Small intestine (tissue), 7 donors: Measurements from ENCODE around the gene PER1. TPM values are rescaled to one million over a fixed set of nuclear protein-coding genes. Genes with fewer than 3 reads are reported as not detected.

Experiments used
- DNase-seq, 2 donors: peaks; one replicate each; pipeline versions ENCODE4 v3.0.0 to v3.0.0-alpha.2; 2013
- FAIRE-seq: peaks from 2 replicates; lab custom pipeline; 2012; peaks lifted over from hg19 to GRCh38; lab: Jason Lieb, UNC
- H3K27ac ChIP-seq, 3 donors: one replicate each; pipeline ENCODE4 v1.5.1; 2013; ENCODE audit warnings: low read length in 2 of 3, mild to moderate bottlenecking in 2 of 3, control low read depth in 1 of 3, inconsistent platforms in 1 of 3, low read depth in 1 of 3, moderate library complexity in 1 of 3
- H3K27me3 ChIP-seq, 3 donors: one replicate each; pipeline ENCODE4 v1.6.1; 2013; ENCODE audit warnings: low read length in 3 of 3, inconsistent platforms in 1 of 3; ENCODE audit not compliant: control insufficient read depth in 3 of 3, insufficient read depth in 3 of 3
- H3K36me3 ChIP-seq, 3 donors: one replicate each; pipeline ENCODE4 v1.6.1; 2013; ENCODE audit warnings: low read length in 3 of 3, inconsistent platforms in 1 of 3, low read depth in 1 of 3, mild to moderate bottlenecking in 1 of 3, moderate library complexity in 1 of 3; ENCODE audit not compliant: control insufficient read depth in 3 of 3, insufficient read depth in 2 of 3
- H3K4me1 ChIP-seq, 3 donors: one replicate each; pipeline ENCODE4 v1.6.1; 2013; ENCODE audit warnings: low read length in 2 of 3, inconsistent platforms in 1 of 3, low read depth in 1 of 3, mild to moderate bottlenecking in 1 of 3, moderate library complexity in 1 of 3; ENCODE audit not compliant: control insufficient read depth in 3 of 3, insufficient read depth in 2 of 3
- H3K4me3 ChIP-seq, 3 donors: one replicate each; pipeline ENCODE4 v1.5.1; 2013; ENCODE audit warnings: low read length in 3 of 3, control low read depth in 1 of 3, inconsistent platforms in 1 of 3, low read depth in 1 of 3, mild to moderate bottlenecking in 1 of 3, moderate library complexity in 1 of 3
- H3K9me3 ChIP-seq, 2 donors: one replicate each; pipeline ENCODE4 v1.6.1; 2013; ENCODE audit warnings: low read depth in 1 of 2, low read length in 1 of 2; ENCODE audit not compliant: control insufficient read depth in 2 of 2, insufficient read depth in 1 of 2
- WGBS, 3 donors: extraction: QIAGEN DNeasy Blood & Tissue Kit; methylation state at CpG; one replicate each; pipeline ENCODE4 v1.1.7; 2013; 5-methylcytosine and 5-hydroxymethylcytosine counted together
- polyA plus RNA-seq, 4 donors: library from polyadenylated mRNA; stranded (reverse) in 3 of 4; unstranded in 1 of 4; fragments of 200-250 nt in 3 of 4; fragments of 120-200 nt in 1 of 4; gene quantifications; one replicate each; pipeline versions ENCODE4 v1.2.1 to v1.2.3, GENCODE V29; 2013
- donor health status: healthy with polysubstance abuse.
- donor health status: control.
- donor health status: control.
- donor health status: Bipolar disorder and iron deficiency.
- donor health status: healthy.

PER1 gene
- polyA plus RNA-seq, 4 donors, result 17.3 to 79.4 (median 54.0) TPM

- Histone ChIP-seq H3K4me1 (no peaks in the 10 kb centered on the region), H3K27me3 (peaks cover 0 to 16% (median 0%) of the 10 kb centered on the region in 3 donors), H3K36me3 (no peaks in the 10 kb centered on the region), H3K27ac (no peak overlapping the region), H3K9me3 (no peaks in the 10 kb centered on the region), H3K4me3 (no peak overlapping the region)
- 87 to 93% (median 92%) methylated on average over 8 of the region's 8 CpGs for WGBS, 3 donors
- FAIRE-seq, result no peak
- no peak for DNase-seq
Measured at GRCh38 chr17:8096541-8096940, 55.7 kb downstream of the PER1 start.

GRCh38 chr17:8095361-8095760 is 56.8 kb downstream of the PER1 start:
- Histone ChIP-seq H3K9me3 (no peaks in the 10 kb centered on the region), H3K36me3 (no peaks in the 10 kb centered on the region), H3K4me3 (no peak overlapping the region), H3K27me3 (peaks cover 0 to 28% (median 0%) of the 10 kb centered on the region in 3 donors), H3K4me1 (no peaks in the 10 kb centered on the region), H3K27ac (no peak overlapping the region)
- DNase-seq (no peak), FAIRE-seq (no peak)
- WGBS, 3 donors, result 72 to 74% (median 74%) methylated on average over 5 to 6 of the region's 6 CpGs

DNA sequence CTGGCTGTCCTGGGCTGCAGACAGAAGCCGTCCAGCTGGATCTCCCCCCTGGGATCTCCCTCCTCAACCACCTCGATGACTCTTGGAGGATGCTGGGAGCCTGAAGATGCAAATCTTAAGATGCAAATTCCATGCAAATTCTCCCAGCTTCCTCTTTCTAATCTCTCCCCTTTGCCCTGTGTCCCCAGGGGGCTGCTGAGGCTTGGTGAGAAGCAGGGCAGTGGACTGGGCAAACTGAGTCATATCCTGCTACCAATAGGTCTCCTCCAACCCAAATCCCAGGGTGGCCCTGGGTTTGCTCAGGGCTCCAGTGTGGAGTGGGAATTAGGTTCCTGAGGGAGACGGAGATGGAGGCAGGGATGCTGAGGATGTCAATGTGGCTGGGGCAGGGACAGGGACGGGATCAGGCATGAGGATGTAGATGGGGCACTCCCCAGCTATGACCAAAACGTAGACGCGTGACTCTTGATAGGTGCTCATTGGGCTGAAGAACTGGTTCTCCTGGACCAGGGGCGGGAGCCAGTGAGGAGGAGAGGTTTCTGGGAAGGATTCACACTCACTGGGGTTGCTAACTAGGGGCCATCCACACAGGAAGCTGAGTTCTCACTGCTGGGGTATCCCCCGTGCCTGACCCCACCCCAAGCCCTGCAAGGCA is 61.0 kb downstream of the PER1 start:
- no peaks in the 10 kb centered on the region for H3K4me1 ChIP-seq
- H3K27me3 ChIP-seq, result peaks cover 0 to 46% (median 2%) of the 10 kb centered on the region in 3 donors
- DNase-seq, result no peak
- no peak overlapping the region for H3K27ac ChIP-seq
- WGBS, 3 donors, result 26 to 42% (median 28%) methylated on average over 9 of the region's 9 CpGs
- H3K36me3 ChIP-seq, result no peaks in the 10 kb centered on the region
- no peak overlapping the region for H3K4me3 ChIP-seq
- no peak for FAIRE-seq
- H3K9me3 ChIP-seq, result no peaks in the 10 kb centered on the region

Other genes starting within 250 kb of the PER1 start
- 1 to 10 TPM; 1.9 to 3.0 (median 2.5) TPM for gene RNF227, start 236.1 kb downstream of the PER1 start, polyA plus RNA-seq
- 1 to 10 TPM; 1.3 to 3.9 (median 1.7) TPM for gene KCNAB3, start 222.5 kb downstream of the PER1 start, polyA plus RNA-seq
- gene TRAPPC1, start 220.5 kb downstream of the PER1 start, polyA plus RNA-seq, result 100 to 1,000 TPM; 103 to 152 (median 118) TPM
- gene CNTROB, start 220.2 kb downstream of the PER1 start, polyA plus RNA-seq, result 10 to 100 TPM; 18.4 to 24.6 (median 24.0) TPM
- under 1 TPM in 1 of 4 donors, not detected in 3; 0.81 TPM for gene GUCY2D, start 149.8 kb downstream of the PER1 start, polyA plus RNA-seq
- 1 to 10 TPM in 2 of 4 donors, under 1 TPM in 2; 0.31 to 2.0 (median 1.2) TPM for gene ALOX15B, start 113.3 kb downstream of the PER1 start, polyA plus RNA-seq
- gene ALOX12B, start 64.7 kb downstream of the PER1 start, polyA plus RNA-seq, result 1 to 10 TPM in 1 of 4 donors, under 1 TPM in 3; 0.45 to 3.0 (median 0.73) TPM
- 1 to 10 TPM in 1 of 4 donors, under 1 TPM in 1, not detected in 2; 0.13 to 1.6 TPM for gene ALOXE3, start 33.9 kb downstream of the PER1 start, polyA plus RNA-seq
- gene HES7, start 28.3 kb downstream of the PER1 start, polyA plus RNA-seq, result under 1 TPM in 1 of 4 donors, not detected in 3; 0.06 TPM
- gene VAMP2, start 10.5 kb upstream of the PER1 start, polyA plus RNA-seq, result 10 to 100 TPM; 27.5 to 75.9 (median 46.7) TPM
- 10 to 100 TPM in 2 of 4 donors, 1 to 10 TPM in 1, under 1 TPM in 1; 0.89 to 14.9 (median 7.4) TPM for gene TMEM107, start 24.0 kb upstream of the PER1 start, polyA plus RNA-seq
- 10 to 100 TPM in 2 of 4 donors, 1 to 10 TPM in 2; 7.9 to 13.8 (median 10.8) TPM for gene BORCS6, start 37.8 kb upstream of the PER1 start, polyA plus RNA-seq
- gene AURKB, start 58.2 kb upstream of the PER1 start, polyA plus RNA-seq, result 10 to 100 TPM in 2 of 4 donors, 1 to 10 TPM in 2; 4.9 to 48.4 (median 14.3) TPM
- 10 to 100 TPM; 10.1 to 25.8 (median 16.5) TPM for gene CTC1, start 95.7 kb upstream of the PER1 start, polyA plus RNA-seq
- gene PFAS, start 96.9 kb upstream of the PER1 start, polyA plus RNA-seq, result 10 to 100 TPM in 3 of 4 donors, 1 to 10 TPM in 1; 6.9 to 21.4 (median 13.6) TPM
- gene RANGRF, start 136.3 kb upstream of the PER1 start, polyA plus RNA-seq, result 10 to 100 TPM; 15.0 to 40.4 (median 24.2) TPM
- 1 to 10 TPM; 1.8 to 4.9 (median 2.4) TPM for gene SLC25A35, start 143.0 kb upstream of the PER1 start, polyA plus RNA-seq
- 10 to 100 TPM in 1 of 4 donors, 1 to 10 TPM in 2, under 1 TPM in 1; 0.22 to 13.6 (median 2.5) TPM for gene ARHGEF15, start 157.8 kb upstream of the PER1 start, polyA plus RNA-seq
- gene ODF4, start 187.4 kb upstream of the PER1 start, polyA plus RNA-seq, result not detected
- 1,000 to 10,000 TPM; 2,296 to 5,457 (median 3,880) TPM for gene RPL26, start 230.8 kb upstream of the PER1 start, polyA plus RNA-seq
- under 1 TPM in 1 of 4 donors, not detected in 3; 0.10 TPM for gene RNF222, start 245.4 kb upstream of the PER1 start, polyA plus RNA-seq